Neural cell (in vitro differentiated cells): ENCODE measurements around the gene SSBP3.

Experiments used
- CTCF ChIP-seq: fragments of 450-650 bp; IDR thresholded peaks from 2 replicates; pipeline ENCODE4 v1.5.1; 2014; ENCODE audit warnings: antibody characterized with exemption, mild to moderate bottlenecking, moderate library complexity; ENCODE audit not compliant: poor library complexity, severe bottlenecking
- EZH2 ChIP-seq: fragments of 200-600, 300-800 bp; shearing (Covaris generic), sonication (generic); IDR thresholded peaks from 2 replicates; pipeline ENCODE4 v1.6.1; 2014; ENCODE audit warnings: antibody characterized with exemption, low read length, borderline replicate concordance, mild to moderate bottlenecking; ENCODE audit not compliant: insufficient read depth, poor library complexity, severe bottlenecking
- POLR2AphosphoS5 ChIP-seq: IDR thresholded peaks from 2 replicates; pipeline ENCODE4 v1.6.1; 2012
- RAD21 ChIP-seq: fragments of 450-650 bp; conservative IDR thresholded peaks from 2 replicates; pipeline ENCODE4 v1.6.1; 2014; ENCODE audit warnings: antibody characterized with exemption, mild to moderate bottlenecking, moderate library complexity
- TAF1 ChIP-seq: IDR thresholded peaks from 2 replicates; pipeline ENCODE4 v1.6.1; 2012; ENCODE audit warnings: low read depth

DNA sequence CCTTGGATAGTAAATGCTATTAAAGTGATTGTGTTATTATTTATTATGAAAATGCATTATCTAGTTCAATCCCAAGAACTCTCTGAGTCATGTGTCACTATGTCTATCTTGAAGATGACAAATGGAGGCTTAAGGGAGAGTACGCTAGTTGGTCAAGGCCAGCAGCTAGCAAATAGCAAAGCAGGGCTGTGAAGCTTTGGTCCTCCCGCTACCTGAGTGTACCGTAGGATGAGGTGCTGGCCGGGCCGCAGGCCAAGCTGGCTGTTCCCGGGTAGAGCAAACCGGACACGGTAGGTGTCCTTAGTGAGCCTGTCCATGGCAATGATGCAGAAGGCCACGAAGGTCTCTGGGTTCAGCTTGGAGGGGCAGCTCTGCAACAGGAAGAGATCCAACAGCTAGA lies 215.7 kb downstream of the SSBP3 start:
- no peak for TF ChIP-seq TAF1
- TF ChIP-seq RAD21: no peak
- no peak for TF ChIP-seq CTCF
- TF ChIP-seq EZH2: no peak
- no peak for TF ChIP-seq POLR2AphosphoS5
